Body of pancreas (tissue), 4 donors: Measurements from ENCODE around the gene ZPLD1. TPM values are rescaled to one million over a fixed set of nuclear protein-coding genes. Genes with fewer than 3 reads are reported as not detected.

ENCODE experiments used
- ATAC-seq: fragments of 150-250 bp; one replicate; pipeline ENCODE4 v1.9.1; 2016
- DNase-seq, 4 donors: peaks; one replicate each; pipeline ENCODE4 v3.0.0-alpha.2; 2019
- H3K27ac ChIP-seq, 4 donors: fragments of 200-600 bp; sonication (generic); 1 replicate in 3 of 4; 2 replicates in 1 of 4; pipeline versions ENCODE4 v1.5.1 to v1.6.1; 2016 to 2019; ENCODE audit warnings: mild to moderate bottlenecking in 1 of 4, mixed read lengths in 1 of 4, moderate library complexity in 1 of 4
- H3K27me3 ChIP-seq, 2 donors: fragments of 200-600 bp; sonication (generic); one replicate each; pipeline ENCODE4 v1.6.0; 2016; ENCODE audit warnings: mild to moderate bottlenecking in 1 of 2
- H3K36me3 ChIP-seq, 2 donors: fragments of 200-600 bp; sonication (generic); replicated peaks in 1 of 2; 2 replicates each; pipeline ENCODE4 v1.5.1; 2016; ENCODE audit warnings: low read depth in 2 of 2; ENCODE audit not compliant: insufficient read depth in 1 of 2
- H3K4me1 ChIP-seq: fragments of 200-600 bp; sonication (generic); one replicate; pipeline ENCODE4 v1.6.0; 2016
- H3K4me3 ChIP-seq, 2 donors: fragments of 200-600 bp; sonication (generic); 1 replicate in 1 of 2; 2 replicates in 1 of 2; pipeline ENCODE4 v1.5.1; 2016 to 2019
- H3K9me3 ChIP-seq, 3 donors: fragments of 200-600 bp; sonication (generic); 1 replicate in 2 of 3; 2 replicates in 1 of 3; pipeline ENCODE4 v1.5.1; 2016
- CTCF ChIP-seq, 7 experiments: fragments of 450-650 bp in 4 of 7; fragments of 200-600 bp in 3 of 7; sonication (generic) in 3 of 7; IDR thresholded peaks; one replicate each; pipeline ENCODE4 v1.5.1; 2016 to 2019; ENCODE audit warnings: antibody characterized with exemption in 7 of 7
- POLR2A ChIP-seq, 3 donors: fragments of 450-650 bp; IDR thresholded peaks; one replicate each; pipeline ENCODE4 v1.6.1; 2016; ENCODE audit warnings: antibody characterized with exemption in 3 of 3, mild to moderate bottlenecking in 2 of 3
- WGBS, 2 donors: methylation state at CpG; one replicate each; pipeline ENCODE4 v1.1.5; 2017; 5-methylcytosine and 5-hydroxymethylcytosine counted together
- intact Hi-C: fragments of 100-400 bp; cut with DNase I; formaldehyde crosslinking; loops from one replicate; pipeline ENCODE4 v1.15.1; 2023
- total RNA-seq, 2 donors: library from RNA; depleted of rRNA; stranded (reverse); fragments of >200 nt; gene quantifications; one replicate each; pipeline ENCODE4 v1.1.0, GENCODE V29; 2016

Gene ZPLD1
- total RNA-seq, 2 donors from 2014 or later, result 0.26 TPM; not detected in 1

GRCh38 chr3:102526865-102527264, 92.0 kb downstream of the ZPLD1 start:
- Histone ChIP-seq H3K4me3 (no peak overlapping the region), H3K27ac (no peak overlapping the region), H3K27me3 (no peaks in the 10 kb centered on the region), H3K4me1 (no peaks in the 10 kb centered on the region), H3K36me3 (no peaks in the 10 kb centered on the region), H3K9me3 (no peaks in the 10 kb centered on the region)
- DNase-seq, result no peak
- intact Hi-C loops, result no loop called here
- no peak for ATAC-seq
- no peak for TF ChIP-seq POLR2A (IDR thresholded peaks at IDR 0.05)
- TF ChIP-seq CTCF (IDR thresholded peaks at IDR 0.05), result no peak
- WGBS, 2 donors, result 53 to 54% methylated on average over 3 of the region's 3 CpGs

- intact Hi-C loops, result no loop called here
- H3K36me3 ChIP-seq, result no peaks in the 10 kb centered on the region
- no peaks in the 10 kb centered on the region for H3K27me3 ChIP-seq
- H3K4me1 ChIP-seq, result no peaks in the 10 kb centered on the region
- TF ChIP-seq POLR2A (IDR thresholded peaks at IDR 0.05), result no peak
- TF ChIP-seq CTCF (IDR thresholded peaks at IDR 0.05), result no peak
- ATAC-seq, result no peak
- H3K4me3 ChIP-seq, result no peak overlapping the region
- no peaks in the 10 kb centered on the region for H3K9me3 ChIP-seq
- no peak overlapping the region for H3K27ac ChIP-seq
- DNase-seq, result no peak
Measured at GRCh38 chr3:102528727-102529126, 93.9 kb downstream of the ZPLD1 start.
